Neural progenitor cell (in vitro differentiated cells): ENCODE measurements around the gene MRGPRX3. TPM values are rescaled to one million over a fixed set of nuclear protein-coding genes. Genes with fewer than 3 reads are reported as not detected.

ENCODE experiments used
- DNase-seq: peaks from one replicate; pipeline ENCODE4 v3.0.0-alpha.2; 2016; ENCODE audit warnings: low spot score
- H2AFZ ChIP-seq: fragments of 200-600 bp; sonication (generic); replicated peaks from 2 replicates; pipeline ENCODE4 v1.6.1; 2016; ENCODE audit warnings: antibody characterized with exemption
- H3F3A ChIP-seq: fragments of 200-600 bp; sonication (generic); 2 replicates; pipeline ENCODE4 v1.6.1; 2016; ENCODE audit warnings: antibody characterized with exemption, low read depth
- H3K27ac ChIP-seq: fragments of 200-600 bp; sonication (generic); 2 replicates; pipeline ENCODE4 v1.5.1; 2016; ENCODE audit warnings: mild to moderate bottlenecking
- H3K27me3 ChIP-seq: fragments of 200-600 bp; sonication (generic); 2 replicates; pipeline ENCODE4 v1.6.1; 2016; ENCODE audit warnings: mild to moderate bottlenecking, moderate library complexity
- H3K36me3 ChIP-seq: fragments of 200-600 bp; sonication (generic); 2 replicates; pipeline ENCODE4 v1.5.1; 2016
- H3K4me1 ChIP-seq: fragments of 200-600 bp; sonication (generic); 2 replicates; pipeline ENCODE4 v1.6.1; 2016; ENCODE audit warnings: mixed run types
- H3K4me2 ChIP-seq: fragments of 200-600 bp; sonication (generic); 2 replicates; pipeline ENCODE4 v1.6.1; 2016
- H3K4me3 ChIP-seq: fragments of 200-600 bp; sonication (generic); 2 replicates; pipeline ENCODE4 v1.5.1; 2016
- H3K79me2 ChIP-seq: fragments of 200-600 bp; sonication (generic); 2 replicates; pipeline ENCODE4 v1.6.1; 2016; ENCODE audit warnings: low read depth
- H3K9ac ChIP-seq: fragments of 200-600 bp; sonication (generic); 2 replicates; pipeline ENCODE4 v1.6.1; 2016
- H3K9me3 ChIP-seq: fragments of 200-600 bp; sonication (generic); 2 replicates; pipeline ENCODE4 v1.5.1; 2016; ENCODE audit warnings: low read depth
- H4K20me1 ChIP-seq: fragments of 200-600 bp; sonication (generic); 2 replicates; pipeline ENCODE4 v1.6.1; 2016; ENCODE audit warnings: low read depth
- H3K27ac Mint-ChIP-seq: 3 replicates; pipeline ENCODE4 v1.8.0; 2021; ENCODE audit warnings: mixed read lengths
- H3K27me3 Mint-ChIP-seq: 2 replicates; pipeline ENCODE4 v1.8.0; 2022; ENCODE audit warnings: low read depth, mild to moderate bottlenecking, inconsistent platforms, moderate library complexity, mixed read lengths; ENCODE audit not compliant: insufficient read depth
- H3K36me3 Mint-ChIP-seq: 3 replicates; pipeline ENCODE4 v1.8.0; 2021; ENCODE audit warnings: mixed read lengths
- H3K4me1 Mint-ChIP-seq: 3 replicates; pipeline ENCODE4 v1.8.0; 2021; ENCODE audit warnings: mixed read lengths
- H3K4me3 Mint-ChIP-seq: 3 replicates; pipeline ENCODE4 v1.8.0; 2021; ENCODE audit warnings: mild to moderate bottlenecking, moderate library complexity, mixed read lengths
- H3K9me3 Mint-ChIP-seq: 3 replicates; pipeline ENCODE4 v1.8.0; 2020; ENCODE audit warnings: mixed read lengths
- CTCF ChIP-seq: fragments of 200-600 bp; sonication (generic); IDR thresholded peaks from 2 replicates; pipeline ENCODE4 v1.5.1; 2017; ENCODE audit warnings: antibody characterized with exemption, mild to moderate bottlenecking
- EZH2 ChIP-seq: fragments of 200-600 bp; sonication (generic); IDR thresholded peaks from 2 replicates; pipeline ENCODE4 v1.6.1; 2017; ENCODE audit warnings: antibody characterized with exemption, mild to moderate bottlenecking, moderate library complexity
- EZH2phosphoT487 ChIP-seq: fragments of 200-600 bp; sonication (generic); IDR thresholded peaks from 2 replicates; pipeline ENCODE4 v1.6.1; 2017; ENCODE audit warnings: antibody characterized with exemption
- small RNA-seq: library from RNA; depleted of rRNA; stranded (forward); fragments of <200 nt; gene quantifications from one replicate; pipeline ENCODE3, GENCODE V24; 2015
- total RNA-seq: library from RNA; depleted of rRNA; stranded (reverse); fragments of >200 nt; gene quantifications from 2 replicates; pipeline ENCODE4 v1.2.3, GENCODE V29; 2015; ENCODE audit warnings: low replicate concordance

Gene MRGPRX3
- total RNA-seq, 1 donor from 2014 or later, result not detected

- H3K9me3 ChIP-seq, result no peaks in the 10 kb centered on the region
- Mint-ChIP-seq H3K27me3 (peaks cover 2% of the 10 kb centered on the region), H3K27ac (no peak overlapping the region), H3K9me3 (no peaks in the 10 kb centered on the region), H3K4me1 (no peaks in the 10 kb centered on the region), H3K36me3 (no peaks in the 10 kb centered on the region), H3K4me3 (no peak overlapping the region)
- no peaks in the 10 kb centered on the region for H3F3A ChIP-seq
- TF ChIP-seq EZH2 (no peak), CTCF (no peak), EZH2phosphoT487 (no peak)
- no peaks in the 10 kb centered on the region for H3K4me1 ChIP-seq
- no peaks in the 10 kb centered on the region for H3K79me2 ChIP-seq
- H4K20me1 ChIP-seq, result no peaks in the 10 kb centered on the region
- peaks cover 24% of the 10 kb centered on the region for H3K27me3 ChIP-seq
- H3K9ac ChIP-seq, result no peak overlapping the region
- no peak overlapping the region for H2AFZ ChIP-seq
- DNase-seq, result no peak
- H3K4me3 ChIP-seq, result no peak overlapping the region
- H3K36me3 ChIP-seq, result no peaks in the 10 kb centered on the region
- H3K4me2 ChIP-seq, result no peak overlapping the region
- no peak overlapping the region for H3K27ac ChIP-seq
Measured at GRCh38 chr11:18173225-18173866, 41.0 kb downstream of the MRGPRX3 start.

Small RNA genes within 50 kb of the gene (small RNA-seq; reads per million reads assigned to genes)
- not detected for gene HIGD1AP5

Other genes starting within 250 kb of the MRGPRX3 start
- gene SERGEF, start 119.5 kb upstream of the MRGPRX3 start, total RNA-seq, result 35.1 and 36.5 TPM in 2 replicates
- gene TPH1, start 86.3 kb upstream of the MRGPRX3 start, total RNA-seq, result 0.24 and 0.25 TPM in 2 replicates
- 50.8 and 73.4 TPM in 2 replicates for gene SAAL1, start 26.5 kb upstream of the MRGPRX3 start, total RNA-seq
- gene MRGPRX4, start 40.3 kb downstream of the MRGPRX3 start, total RNA-seq, result not detected in 2 replicates
- not detected in 2 replicates for gene SAA4, start 104.2 kb downstream of the MRGPRX3 start, total RNA-seq
- gene SAA2, start 116.1 kb downstream of the MRGPRX3 start, total RNA-seq, result not detected in 2 replicates
- gene SAA1, start 133.7 kb downstream of the MRGPRX3 start, total RNA-seq, result not detected in 2 replicates
- 17.0 and 21.3 TPM in 2 replicates for gene HPS5, start 189.6 kb downstream of the MRGPRX3 start, total RNA-seq
- gene GTF2H1, start 190.0 kb downstream of the MRGPRX3 start, total RNA-seq, result 33.2 and 45.2 TPM in 2 replicates